LNCAP (cell line): ENCODE results near the gene PRDX2.

Experiments
- TF ChIP-seq, protein P1 (sequence below): fragments of 450-650 bp; IDR thresholded peaks from 2 replicates; pipeline ENCODE4 v1.5.1; 2017; ENCODE audit warnings: mild to moderate bottlenecking

The PRDX2 gene

DNA sequence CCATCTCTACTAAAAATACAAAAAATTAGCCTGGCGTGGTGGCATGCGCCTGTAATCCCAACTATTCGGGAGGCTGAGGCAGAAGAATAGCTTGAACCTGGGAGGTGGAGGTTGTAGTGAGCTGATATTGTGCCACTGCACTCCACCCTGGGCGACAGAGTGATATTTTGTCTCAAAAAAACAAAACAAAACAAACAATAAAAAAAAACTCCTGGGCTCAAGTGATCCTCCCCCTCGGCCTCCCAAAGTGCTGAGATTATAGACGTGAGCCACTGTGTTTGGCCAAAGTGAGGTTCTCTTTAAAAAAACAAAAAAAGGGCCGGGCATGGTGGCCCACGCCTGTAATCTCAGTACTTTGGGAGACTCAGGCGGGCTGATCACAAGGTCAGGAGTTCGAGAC lies 14.1 kb downstream of the PRDX2 start:
- TF ChIP-seq, protein P1, sequence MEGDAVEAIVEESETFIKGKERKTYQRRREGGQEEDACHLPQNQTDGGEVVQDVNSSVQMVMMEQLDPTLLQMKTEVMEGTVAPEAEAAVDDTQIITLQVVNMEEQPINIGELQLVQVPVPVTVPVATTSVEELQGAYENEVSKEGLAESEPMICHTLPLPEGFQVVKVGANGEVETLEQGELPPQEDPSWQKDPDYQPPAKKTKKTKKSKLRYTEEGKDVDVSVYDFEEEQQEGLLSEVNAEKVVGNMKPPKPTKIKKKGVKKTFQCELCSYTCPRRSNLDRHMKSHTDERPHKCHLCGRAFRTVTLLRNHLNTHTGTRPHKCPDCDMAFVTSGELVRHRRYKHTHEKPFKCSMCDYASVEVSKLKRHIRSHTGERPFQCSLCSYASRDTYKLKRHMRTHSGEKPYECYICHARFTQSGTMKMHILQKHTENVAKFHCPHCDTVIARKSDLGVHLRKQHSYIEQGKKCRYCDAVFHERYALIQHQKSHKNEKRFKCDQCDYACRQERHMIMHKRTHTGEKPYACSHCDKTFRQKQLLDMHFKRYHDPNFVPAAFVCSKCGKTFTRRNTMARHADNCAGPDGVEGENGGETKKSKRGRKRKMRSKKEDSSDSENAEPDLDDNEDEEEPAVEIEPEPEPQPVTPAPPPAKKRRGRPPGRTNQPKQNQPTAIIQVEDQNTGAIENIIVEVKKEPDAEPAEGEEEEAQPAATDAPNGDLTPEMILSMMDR = no peak

DNA sequence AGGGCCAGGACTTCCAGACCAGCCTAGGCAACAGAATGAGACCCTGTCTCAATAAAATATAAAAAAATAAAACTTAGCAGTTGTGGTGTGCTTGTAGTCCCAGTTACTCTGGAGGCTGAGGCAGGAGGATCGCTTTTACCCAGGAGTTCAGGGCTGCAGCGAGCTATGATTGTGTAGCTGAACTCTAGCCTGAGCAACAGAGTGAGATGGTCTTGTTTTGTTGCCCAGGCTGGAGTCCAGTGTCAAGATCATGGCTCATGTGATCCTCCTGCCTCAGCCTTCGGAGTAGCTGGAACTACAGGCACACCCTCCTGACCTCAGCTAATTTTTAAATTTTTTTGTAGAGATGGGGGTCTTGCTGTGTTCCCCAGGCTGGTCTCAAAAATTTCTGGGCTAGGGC lies 14.6 kb downstream of the PRDX2 start:
- TF ChIP-seq, protein P1 = no peak

DNA sequence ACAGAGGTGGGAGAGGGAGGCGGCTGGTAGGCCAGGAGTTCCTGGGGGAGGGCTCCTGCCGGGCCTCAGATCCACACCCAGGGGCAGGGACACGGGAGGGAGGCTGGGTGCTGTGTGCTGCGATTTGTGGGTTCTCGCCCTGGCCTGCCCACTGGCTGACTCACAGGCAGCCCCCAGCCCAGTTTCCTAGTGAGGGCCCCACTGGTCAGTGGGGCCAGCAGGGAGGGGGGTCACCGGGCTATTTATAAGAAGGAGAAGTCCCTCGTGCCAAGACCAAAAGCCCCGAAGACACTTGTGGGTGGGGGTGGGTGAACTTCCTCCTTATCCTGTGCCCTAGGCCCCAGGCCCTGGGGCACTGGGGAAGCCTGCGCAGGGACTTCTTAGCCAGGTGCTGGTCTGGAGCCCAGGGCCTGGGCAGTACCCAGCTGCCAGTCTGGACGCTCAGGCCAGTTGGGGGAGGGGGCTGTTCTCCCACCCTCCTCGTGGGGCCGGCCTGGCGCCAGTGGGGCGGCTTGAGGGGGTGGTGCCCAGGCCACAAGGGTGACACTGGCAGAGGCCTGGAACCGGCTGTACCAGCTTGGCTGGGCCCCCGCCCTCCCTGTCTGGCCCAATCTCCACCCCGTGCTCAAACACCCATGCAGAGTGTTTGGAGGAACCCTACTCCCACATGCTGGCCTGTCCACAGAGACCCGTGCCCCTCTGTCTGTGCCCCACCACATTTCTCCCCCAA lies 15.3 kb downstream of the PRDX2 start:
- TF ChIP-seq, protein P1 = no peak

DNA sequence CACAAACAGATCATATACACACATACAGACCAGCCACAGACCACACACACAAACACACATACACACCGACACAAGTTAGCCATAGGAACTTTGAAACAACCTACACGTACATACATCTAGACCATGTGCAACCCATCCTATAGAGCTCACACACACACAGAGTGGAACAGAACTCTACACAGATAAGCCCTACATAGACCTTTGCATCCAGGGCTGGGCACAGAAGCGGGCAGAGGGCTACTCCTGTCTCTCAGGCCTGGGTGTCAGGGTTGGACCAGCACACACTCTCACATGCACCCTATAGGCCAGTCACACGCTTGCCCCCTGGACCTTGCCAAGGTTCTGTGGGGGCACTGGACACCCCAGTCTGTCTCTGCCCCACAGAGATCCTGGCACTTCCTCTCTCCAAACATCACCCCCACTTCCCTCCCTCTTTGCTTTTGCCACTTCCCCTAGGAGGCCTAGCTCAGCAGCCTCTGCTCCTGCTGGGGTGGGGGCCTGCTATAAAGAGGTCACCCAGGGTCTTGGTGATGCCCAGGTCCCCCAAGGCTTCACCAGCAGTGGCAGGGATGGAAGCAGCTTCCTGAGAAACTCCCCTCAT lies 16.1 kb downstream of the PRDX2 start:
- TF ChIP-seq, protein P1 = no peak

DNA sequence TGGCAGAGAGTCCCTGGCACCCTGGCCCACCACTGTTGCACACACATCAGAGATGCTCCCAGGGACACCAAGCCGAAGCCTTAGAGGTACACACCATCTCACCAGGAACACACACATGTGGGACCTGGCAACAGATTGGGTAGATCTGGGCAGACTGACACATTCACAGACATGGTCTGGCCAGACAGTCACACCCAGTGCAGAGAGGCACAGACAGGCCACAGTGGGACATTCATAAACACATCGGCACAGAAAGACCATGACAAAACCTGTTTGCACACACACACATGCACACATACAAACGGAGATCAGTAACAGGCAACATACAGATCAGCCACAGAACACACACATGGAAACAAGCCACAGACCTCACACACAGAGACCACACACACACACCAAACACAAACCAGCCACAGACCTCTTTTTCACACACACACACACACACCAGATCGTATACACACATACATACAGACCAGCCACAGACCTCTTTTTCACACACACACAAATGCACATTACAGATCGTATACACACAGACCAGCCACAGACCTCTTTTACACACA lies 16.6 kb downstream of the PRDX2 start:
- TF ChIP-seq, protein P1 = no peak

DNA sequence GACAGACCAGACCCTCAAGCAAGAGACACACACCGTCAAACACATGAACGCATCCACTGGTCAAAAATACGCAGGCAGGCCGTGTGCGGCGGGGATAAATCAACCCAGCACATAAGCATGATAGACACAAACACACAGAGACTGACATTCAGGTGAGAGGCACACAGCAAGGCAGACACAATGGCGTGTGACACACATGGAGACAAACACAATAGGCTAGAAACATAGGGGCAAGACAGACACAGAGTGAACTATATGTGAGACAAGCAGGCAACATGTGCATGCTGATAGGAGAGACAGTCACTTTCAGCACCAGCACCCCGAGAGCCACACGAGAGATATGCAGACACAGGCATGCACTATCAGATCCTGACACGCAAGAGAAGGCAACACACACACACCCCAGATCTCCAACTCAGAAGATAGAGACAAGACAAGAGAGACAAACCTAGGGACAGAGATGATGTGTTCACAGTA lies 17.2 kb downstream of the PRDX2 start:
- TF ChIP-seq, protein P1 = no peak

DNA sequence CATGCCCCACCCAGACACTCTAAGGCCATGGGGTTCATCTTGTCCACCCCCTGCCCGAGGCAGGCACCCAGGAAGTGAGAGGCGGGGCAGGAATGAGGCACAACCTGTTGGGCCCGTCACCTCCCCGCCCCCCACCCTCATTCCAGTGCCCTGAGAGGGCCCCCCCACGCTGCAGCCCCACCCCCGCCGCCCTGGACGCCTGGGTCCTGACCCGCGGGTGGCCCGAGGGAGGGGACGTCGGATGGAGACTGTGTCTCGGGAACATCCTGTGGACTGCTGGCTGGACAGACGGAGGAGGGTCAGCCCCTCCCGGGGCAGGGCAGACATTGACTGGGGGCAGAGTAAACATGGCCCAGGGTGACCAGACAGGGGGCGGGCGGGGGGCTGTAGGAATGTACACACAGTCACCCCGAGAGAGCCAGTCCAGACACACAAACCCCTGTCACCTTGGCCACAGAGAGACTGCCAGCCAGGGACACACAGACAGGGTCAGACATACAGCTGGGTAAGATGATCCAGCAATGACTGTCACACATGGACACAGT lies 17.7 kb downstream of the PRDX2 start:
- TF ChIP-seq, protein P1 = no peak
